ENCODE data around the gene C2orf81.

C2orf81 gene

DNA sequence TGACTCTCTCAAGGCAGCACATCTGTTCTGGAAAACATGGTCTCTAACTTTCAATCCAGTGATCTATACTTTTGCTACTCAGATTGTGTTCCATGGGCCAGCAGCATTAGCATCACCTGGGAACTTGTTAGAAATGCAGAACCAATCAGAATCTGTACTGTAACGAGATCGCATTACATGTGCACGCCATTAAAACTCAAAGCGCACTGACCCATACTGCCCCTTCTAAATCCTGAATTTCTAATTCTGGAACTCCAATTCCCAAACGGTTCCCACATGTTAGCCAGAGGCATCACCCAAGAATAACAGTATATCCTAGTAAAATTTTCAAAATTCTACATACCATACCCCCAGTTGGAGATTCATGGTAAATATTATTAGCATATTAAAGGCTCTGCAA lies 30.8 kb downstream of the C2orf81 start:
- no peak for DNase-seq (ENCODE audit: low read depth, low spot score)

DNA sequence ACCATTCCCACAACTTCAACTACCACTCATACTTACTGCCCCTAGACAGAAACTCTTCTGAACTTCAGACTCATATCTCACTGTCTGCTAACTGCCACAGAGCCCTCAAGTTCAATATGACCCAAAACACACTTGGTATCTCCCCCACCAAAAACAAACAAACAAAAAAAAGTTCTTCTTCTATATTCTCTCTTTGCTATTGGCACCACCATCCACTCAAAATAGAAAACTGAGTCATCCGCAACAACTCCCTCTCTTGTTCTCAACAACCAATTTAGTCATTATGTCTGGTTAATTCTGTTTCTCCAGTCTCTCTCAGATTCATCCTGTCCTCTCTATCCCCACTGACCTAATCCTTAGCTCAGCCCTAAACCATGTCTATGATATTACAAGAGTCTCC lies 34.1 kb downstream of the C2orf81 start:
- DNase-seq (ENCODE audit: low read depth, low spot score): no peak

DNA sequence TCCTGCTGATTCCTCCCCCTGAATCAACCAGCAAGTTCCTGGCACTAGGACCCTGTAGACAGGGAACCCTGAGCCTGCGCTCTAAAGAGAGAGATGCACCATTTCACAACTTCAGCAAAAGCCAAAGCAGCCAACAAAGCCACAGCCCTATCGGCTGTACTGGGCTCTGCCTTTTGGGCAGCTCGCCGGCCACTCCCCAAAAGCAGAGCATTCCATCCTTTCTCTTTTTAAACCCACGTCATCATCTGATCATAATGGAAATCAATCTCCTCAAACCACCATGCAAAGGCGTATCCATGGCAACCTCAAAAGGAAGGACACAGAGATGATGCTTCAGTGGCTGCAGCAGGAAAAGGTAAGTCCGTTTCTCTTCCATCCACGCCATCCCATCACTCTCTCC lies 36.0 kb downstream of the C2orf81 start:
- DNase-seq (ENCODE audit: low read depth, low spot score): peak; percentile 35

DNA sequence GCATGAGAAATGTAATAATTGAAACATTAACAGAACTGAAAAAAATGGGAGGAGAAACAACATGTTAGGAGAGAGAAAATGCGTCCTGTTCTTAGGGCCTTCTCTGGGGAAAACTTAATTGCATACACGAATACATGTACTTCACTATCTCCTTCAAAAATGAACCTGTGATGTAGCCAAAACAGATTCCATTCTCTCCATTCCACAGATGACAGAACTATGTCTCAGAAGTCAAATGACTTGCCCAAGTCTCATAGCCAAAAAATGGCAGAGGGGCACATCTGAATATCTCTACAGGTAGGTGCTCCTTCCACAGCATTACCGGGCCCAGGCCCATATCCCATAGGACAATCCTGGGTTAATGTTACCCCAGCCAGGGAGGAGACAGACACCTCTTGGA lies 37.4 kb downstream of the C2orf81 start:
- DNase-seq (ENCODE audit: low read depth, low spot score): peak; percentile 19

GRCh38 chr2:74383254-74383653 lies 38.2 kb downstream of the C2orf81 start:
- DNase-seq (ENCODE audit: low read depth, low spot score): peak; percentile 38

GRCh38 chr2:74381751-74382150 lies 39.7 kb downstream of the C2orf81 start:
- no peak for DNase-seq (ENCODE audit: low read depth, low spot score)

- DNase-seq (ENCODE audit: low read depth, low spot score): peak; percentile 74
These were observed 41.3 kb downstream of the C2orf81 start, which contains the start of gene DCTN1 for GRCh38 chr2:74379851-74380789. DCTN1 (minus strand) TSS chr2:74380311; CDS start chr2:74380037, 274 bp downstream.

DNA sequence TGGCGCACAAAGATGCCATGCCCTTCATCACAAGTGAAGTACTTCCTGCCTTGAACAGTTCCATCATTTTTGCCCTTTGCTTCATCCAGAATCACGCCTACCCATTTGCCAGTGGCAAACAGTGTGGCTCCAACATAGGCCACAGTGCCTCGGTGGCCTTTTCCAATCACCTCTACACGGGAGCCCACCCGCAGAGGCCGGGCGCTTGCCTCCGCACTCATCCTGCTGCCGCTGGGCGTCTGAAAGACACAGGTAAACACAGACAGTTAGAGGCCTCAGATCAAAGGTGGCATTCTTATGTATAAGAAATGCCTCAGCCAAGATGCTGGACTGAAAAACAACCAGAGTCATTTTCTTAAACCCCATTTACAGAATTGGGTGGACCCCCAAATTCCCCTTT lies 43.4 kb downstream of the C2orf81 start:
- DNase-seq (ENCODE audit: low read depth, low spot score): no peak

DNA sequence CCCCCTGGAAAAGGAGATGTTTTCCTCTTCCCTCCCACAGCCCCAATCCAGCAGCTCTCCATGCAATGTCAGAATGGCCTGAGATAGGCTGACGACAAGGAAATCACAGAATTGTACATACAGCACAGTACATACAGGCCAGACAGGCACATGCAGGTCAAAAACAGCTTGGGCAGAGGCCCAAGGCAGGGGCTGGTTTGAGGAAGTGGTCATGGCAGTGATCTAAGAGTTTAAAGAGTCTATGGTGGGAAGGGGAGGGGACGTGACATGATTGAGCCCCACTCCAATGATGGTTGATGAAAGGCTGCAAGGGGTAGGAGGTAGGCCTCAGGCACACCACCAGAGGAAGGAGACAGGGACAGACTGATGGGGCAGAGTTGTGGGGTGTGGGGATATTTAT lies 45.6 kb downstream of the C2orf81 start:
- no peak for DNase-seq (ENCODE audit: low read depth, low spot score)

- DNase-seq (ENCODE audit: low read depth, low spot score): peak; percentile 94
These were observed 46.8 kb downstream of the C2orf81 start for GRCh38 chr2:74374509-74375205.

- DNase-seq (ENCODE audit: low read depth, low spot score): peak; percentile 12
These were observed 47.4 kb downstream of the C2orf81 start for GRCh38 chr2:74373985-74374384.

GRCh38 chr2:74373221-74373676 lies 48.2 kb downstream of the C2orf81 start:
- no peak for DNase-seq (ENCODE audit: low read depth, low spot score)

GRCh38 chr2:74372674-74373073 lies 48.7 kb downstream of the C2orf81 start:
- DNase-seq (ENCODE audit: low read depth, low spot score): no peak

DNA sequence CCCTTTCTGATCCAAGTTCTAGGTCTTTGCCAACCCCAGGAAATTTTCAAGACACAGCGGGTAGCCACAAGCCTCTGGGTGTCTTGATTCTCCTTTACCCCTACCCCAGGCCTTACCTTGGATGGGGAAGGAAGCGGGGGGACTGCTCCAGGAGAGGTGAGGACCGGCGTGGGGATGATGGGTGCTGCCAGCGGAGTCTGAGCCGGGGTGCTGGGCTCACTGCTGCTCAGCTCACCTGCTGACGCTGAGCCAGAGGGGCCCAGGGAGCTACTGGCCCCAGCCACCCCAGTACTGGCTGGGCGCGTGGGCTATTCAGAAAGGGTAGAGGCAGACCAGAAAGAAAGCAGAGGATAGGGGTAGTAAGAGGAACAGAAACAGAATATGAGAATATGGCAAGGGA lies 50.0 kb downstream of the C2orf81 start:
- DNase-seq (ENCODE audit: low read depth, low spot score): no peak

GRCh38 chr2:74369976-74370375 lies 51.4 kb downstream of the C2orf81 start:
- no peak for DNase-seq (ENCODE audit: low read depth, low spot score)

DNA sequence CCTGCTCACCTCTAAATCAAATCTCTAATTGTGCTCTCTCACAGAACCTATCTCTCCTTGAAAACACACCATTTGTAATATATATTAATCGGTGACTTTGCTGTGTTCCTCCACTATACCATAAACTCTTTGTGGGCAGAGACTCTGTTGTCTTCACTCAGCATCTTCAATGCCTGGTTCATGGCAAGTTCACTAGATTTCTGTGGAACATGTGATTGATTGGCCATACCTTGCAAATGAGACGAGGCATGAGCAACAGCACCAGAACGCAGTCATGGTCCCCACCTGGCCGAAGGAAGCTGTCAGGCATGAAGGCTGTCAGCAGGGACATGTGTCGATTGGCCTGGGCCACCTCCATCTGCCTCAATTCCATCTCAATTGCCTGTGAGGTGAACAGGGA lies 52.9 kb downstream of the C2orf81 start:
- DNase-seq (ENCODE audit: low read depth, low spot score): no peak

DNA sequence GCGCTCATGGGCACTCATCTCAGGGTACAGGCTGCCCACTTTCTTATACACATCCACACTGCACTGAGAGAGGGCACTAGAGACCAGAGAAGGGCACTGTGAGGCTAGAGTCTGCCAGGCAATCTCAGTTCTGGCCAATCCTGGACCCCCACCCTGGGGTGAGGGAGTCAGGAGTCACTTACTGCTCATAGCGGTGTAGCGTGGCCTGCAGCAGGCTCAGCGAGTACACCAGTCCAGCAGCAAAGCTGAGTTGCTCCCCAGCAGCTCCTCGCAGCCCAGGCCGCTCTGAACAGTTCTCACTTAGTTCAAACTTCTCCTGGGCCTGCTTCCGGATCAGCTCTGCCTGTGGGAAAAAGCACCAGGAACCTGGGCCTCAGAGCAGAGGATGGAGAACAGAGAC lies 53.6 kb downstream of the C2orf81 start:
- DNase-seq (ENCODE audit: low read depth, low spot score): no peak

GRCh38 chr2:74366036-74366435 lies 55.4 kb downstream of the C2orf81 start:
- no peak for DNase-seq (ENCODE audit: low read depth, low spot score)

- DNase-seq (ENCODE audit: low read depth, low spot score): no peak
These were observed 56.6 kb downstream of the C2orf81 start for GRCh38 chr2:74364533-74365505.
